ENCODE measurements around the gene FCRL4. TPM values are rescaled to one million over a fixed set of nuclear protein-coding genes. Genes with fewer than 3 reads are reported as not detected.

Gene FCRL4
- total and polyA plus RNA-seq, 10 of the 15 experiments (the other 5 are each of a cell fraction or from before 2014, with no cell fraction given) = 0.09 to 0.44 (median 0.26) TPM; not detected in 1

GRCh38 chr1:157646144-157646543 is 48.3 kb upstream of the FCRL4 start (continued):
- no peak for TF ChIP-seq CHD1 (IDR thresholded peaks at IDR 0.05; ENCODE audit: low read depth, low read length)
- no peak for TF ChIP-seq PRDM15 (CRISPR knock-in tag; IDR thresholded peaks at IDR 0.05)

- no peak overlapping the region for H2AFZ ChIP-seq (ENCODE audit: control insufficient read depth, low read depth, low read length)
- ATAC-seq = no peak
- H3K27ac ChIP-seq (ENCODE audit: control insufficient read depth, insufficient read depth) = no peak overlapping the region
- DNase-seq (ENCODE audit: low read depth, low spot score) = no peak
- intact Hi-C loops (cut with micrococcal nuclease; ENCODE audit: unreplicated experiment) = no loop called here
- FAIRE-seq = no peak
- H3K9ac ChIP-seq (ENCODE audit: control insufficient read depth, insufficient read depth, low read length) = no peak overlapping the region
- RAD21 ChIA-PET (ENCODE audit: unreplicated experiment) = no interaction called here
- H3K4me2 ChIP-seq (ENCODE audit: control insufficient read depth, insufficient read depth) = no peak overlapping the region
- no peaks in the 10 kb centered on the region for H3K4me1 ChIP-seq (ENCODE audit: control insufficient read depth, insufficient read depth, low read length)
- SMC1A ChIA-PET (ENCODE audit: uncharacterized antibody, unreplicated experiment) = interaction anchor here (1.0 kb wide), 1 partner anchor 12 kb away, joined by 4 read pairs; no protein-coding TSS in a partner anchor
- POLR2A ChIA-PET = no interaction called here
- H3K9me3 ChIP-seq (replicated peaks; ENCODE audit: control insufficient read depth, insufficient read depth, low read length) = no peaks in the 10 kb centered on the region; the same call in 2 of the 3 replicates
- no TSS peak for BruUV-seq (replicated peaks)
- no peak overlapping the region for H3K4me3 ChIP-seq
- WGBS (ENCODE audit: insufficient coverage, insufficient replicate concordance, low lambda C conversion rate, missing lambda C conversion rate) = 14% methylated on average over 2 of the region's 2 CpGs
- in situ Hi-C loops (cut with MboI) = no loop called here
- peaks cover 9 to 11% of the 10 kb centered on the region in 2 experiments for H3K27me3 ChIP-seq (replicated peaks in 1 of 2; ENCODE audit: control insufficient read depth in 2 of 2, insufficient read depth in 2 of 2, low read length in 1 of 2)
- H3K36me3 ChIP-seq (ENCODE audit: control insufficient read depth in 2 of 2, insufficient read depth in 2 of 2, low read length in 1 of 2) = no peaks in the 10 kb centered on the region
- no peaks in the 10 kb centered on the region for H4K20me1 ChIP-seq (ENCODE audit: control insufficient read depth, insufficient read depth)
- H3K79me2 ChIP-seq (ENCODE audit: control insufficient read depth, insufficient read depth, low read length) = no peaks in the 10 kb centered on the region
- CTCF ChIA-PET = no interaction called here
- TF ChIP-seq SP1 (IDR thresholded peaks at IDR 0.05; ENCODE audit: low read depth, low read length) (no peak), KLF5 (IDR thresholded peaks at IDR 0.05; ENCODE audit: partially characterized antibody) (no peak), WRNIP1 (IDR thresholded peaks at IDR 0.05; ENCODE audit: borderline replicate concordance, low read depth, low read length) (no peak), BCL11A (IDR thresholded peaks at IDR 0.05; ENCODE audit: low read depth, low read length) (no peak), STAT1 (conservative IDR thresholded peaks at IDR 0.05) (no peak), IRF4 (IDR thresholded peaks at IDR 0.05; ENCODE audit: low read depth, low read length) (no peak), STAT3 (IDR thresholded peaks at IDR 0.05; ENCODE audit: low read depth, low read length) (no peak), BCLAF1 (IDR thresholded peaks at IDR 0.05) (no peak), PKNOX1 (IDR thresholded peaks at IDR 0.05) (no peak), YY1 (IDR thresholded peaks at IDR 0.05; ENCODE audit: low read depth, low read length) (no peak), MEF2A (IDR thresholded peaks at IDR 0.05; ENCODE audit: insufficient read depth, low read depth, low read length) (no peak)
Observed at GRCh38 chr1:157641177-157641576, 43.3 kb upstream of the FCRL4 start.
